Loucy (cell line): Measurements from ENCODE around the gene ATOH1.
A peak's percentile ranks its signal among the peaks of the same experiment; 100 is the strongest.

Experiments
- H2AFZ ChIP-seq: fragments of 200-600 bp; sonication (generic); 2 replicates; pipeline ENCODE4 v1.6.0; 2016; ENCODE audit warnings: antibody characterized with exemption, mild to moderate bottlenecking, low read length, moderate library complexity
- H3F3A ChIP-seq: fragments of 200-600 bp; 2 replicates; pipeline ENCODE4 v1.6.0; 2016; ENCODE audit warnings: antibody characterized with exemption, low read depth, mild to moderate bottlenecking
- H3K27me3 ChIP-seq: fragments of 200-600 bp; sonication (generic); 2 replicates; pipeline ENCODE4 v1.6.1; 2014; ENCODE audit warnings: low read length, mild to moderate bottlenecking; ENCODE audit not compliant: insufficient read depth, poor library complexity, severe bottlenecking
- H3K36me3 ChIP-seq: fragments of 200-600 bp; sonication (generic); 2 replicates; pipeline ENCODE4 v1.6.1; 2016; ENCODE audit warnings: low read length; ENCODE audit not compliant: insufficient read depth
- H3K4me1 ChIP-seq: fragments of 200-600 bp; sonication (generic); 2 replicates; pipeline ENCODE4 v1.5.1; 2014; ENCODE audit warnings: low read length, mild to moderate bottlenecking; ENCODE audit not compliant: insufficient read depth, poor library complexity, severe bottlenecking
- H3K4me2 ChIP-seq: fragments of 200-600 bp; sonication (generic); 2 replicates; pipeline ENCODE4 v1.6.0; 2014; ENCODE audit warnings: antibody characterized with exemption, low read length, low read depth, mild to moderate bottlenecking; ENCODE audit not compliant: poor library complexity, severe bottlenecking
- H3K4me3 ChIP-seq: fragments of 200-600 bp; sonication (generic); 2 replicates; pipeline ENCODE4 v1.5.1; 2014; ENCODE audit warnings: low read length, mild to moderate bottlenecking, mixed read lengths; ENCODE audit not compliant: poor library complexity, severe bottlenecking
- H3K79me2 ChIP-seq: fragments of 200-600 bp; sonication (generic); 2 replicates; pipeline ENCODE4 v1.6.1; 2014; ENCODE audit warnings: low read length; ENCODE audit not compliant: insufficient read depth
- H3K9ac ChIP-seq: fragments of 200-600 bp; sonication (generic); 2 replicates; pipeline ENCODE4 v1.6.0; 2014; ENCODE audit warnings: mild to moderate bottlenecking, low read depth, low read length, moderate library complexity; ENCODE audit not compliant: poor library complexity, severe bottlenecking
- H3K9me2 ChIP-seq: fragments of 200-600 bp; sonication (generic); replicated peaks from 2 replicates; pipeline ENCODE4 v1.6.1; 2016; ENCODE audit warnings: low read depth, low read length, mixed read lengths
- H3K9me3 ChIP-seq: fragments of 200-600 bp; sonication (generic); 2 replicates; pipeline ENCODE4 v1.6.1; 2014; ENCODE audit warnings: mild to moderate bottlenecking, antibody characterized with exemption, low read length, low read depth; ENCODE audit not compliant: insufficient read depth
- H4K20me1 ChIP-seq: fragments of 200-600 bp; sonication (generic); 2 replicates; pipeline ENCODE4 v1.6.0; 2014; ENCODE audit warnings: antibody characterized with exemption, low read length, mild to moderate bottlenecking; ENCODE audit not compliant: insufficient read depth, poor library complexity, severe bottlenecking
- EZH2phosphoT487 ChIP-seq: fragments of 200-600 bp; IDR thresholded peaks from 2 replicates; pipeline ENCODE4 v1.6.1; 2018; ENCODE audit warnings: antibody characterized with exemption, mild to moderate bottlenecking, moderate library complexity, borderline replicate concordance
- TF ChIP-seq, protein P1 (sequence below): fragments of 200-600 bp; sonication (generic); conservative IDR thresholded peaks from 2 replicates; pipeline ENCODE4 v1.5.1; 2014; ENCODE audit warnings: mild to moderate bottlenecking, antibody characterized with exemption, low read length

Gene ATOH1

DNA sequence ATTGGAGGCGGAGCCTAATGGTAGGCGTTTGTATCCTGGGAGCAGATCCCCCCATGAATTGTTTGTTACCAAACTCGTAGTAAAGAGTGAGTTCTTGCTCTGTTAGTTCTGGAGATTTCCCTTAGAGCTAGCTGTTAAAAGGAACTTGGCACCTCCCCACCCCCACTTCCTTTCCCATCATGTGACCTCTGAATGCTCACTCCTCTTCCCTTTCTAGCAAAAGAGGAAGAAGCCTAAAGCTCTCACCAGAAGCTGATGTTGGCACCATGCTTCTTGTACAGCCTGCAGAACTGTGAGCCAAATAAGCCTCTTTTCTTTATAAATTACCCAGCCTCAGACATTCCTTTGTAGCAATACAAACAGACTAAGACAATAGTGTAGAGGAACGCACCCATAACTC is 13.8 kb upstream of the ATOH1 start:
- no peaks in the 10 kb centered on the region for H4K20me1 ChIP-seq
- H3K4me1 ChIP-seq = no peaks in the 10 kb centered on the region
- H3F3A ChIP-seq = no peaks in the 10 kb centered on the region
- no peaks in the 10 kb centered on the region for H3K9me2 ChIP-seq
- no peak for TF ChIP-seq EZH2phosphoT487
- TF ChIP-seq, protein P1, sequence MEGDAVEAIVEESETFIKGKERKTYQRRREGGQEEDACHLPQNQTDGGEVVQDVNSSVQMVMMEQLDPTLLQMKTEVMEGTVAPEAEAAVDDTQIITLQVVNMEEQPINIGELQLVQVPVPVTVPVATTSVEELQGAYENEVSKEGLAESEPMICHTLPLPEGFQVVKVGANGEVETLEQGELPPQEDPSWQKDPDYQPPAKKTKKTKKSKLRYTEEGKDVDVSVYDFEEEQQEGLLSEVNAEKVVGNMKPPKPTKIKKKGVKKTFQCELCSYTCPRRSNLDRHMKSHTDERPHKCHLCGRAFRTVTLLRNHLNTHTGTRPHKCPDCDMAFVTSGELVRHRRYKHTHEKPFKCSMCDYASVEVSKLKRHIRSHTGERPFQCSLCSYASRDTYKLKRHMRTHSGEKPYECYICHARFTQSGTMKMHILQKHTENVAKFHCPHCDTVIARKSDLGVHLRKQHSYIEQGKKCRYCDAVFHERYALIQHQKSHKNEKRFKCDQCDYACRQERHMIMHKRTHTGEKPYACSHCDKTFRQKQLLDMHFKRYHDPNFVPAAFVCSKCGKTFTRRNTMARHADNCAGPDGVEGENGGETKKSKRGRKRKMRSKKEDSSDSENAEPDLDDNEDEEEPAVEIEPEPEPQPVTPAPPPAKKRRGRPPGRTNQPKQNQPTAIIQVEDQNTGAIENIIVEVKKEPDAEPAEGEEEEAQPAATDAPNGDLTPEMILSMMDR = no peak
- H3K36me3 ChIP-seq = no peaks in the 10 kb centered on the region
- no peak overlapping the region for H3K9ac ChIP-seq
- no peaks in the 10 kb centered on the region for H3K27me3 ChIP-seq
- H3K79me2 ChIP-seq = no peaks in the 10 kb centered on the region
- H3K9me3 ChIP-seq = no peaks in the 10 kb centered on the region
- no peak overlapping the region for H3K4me2 ChIP-seq
- peak overlapping the region; percentile 27 for H3K4me3 ChIP-seq
- peak overlapping the region; percentile 21; the same call in 1 of the 2 replicates for H2AFZ ChIP-seq

DNA sequence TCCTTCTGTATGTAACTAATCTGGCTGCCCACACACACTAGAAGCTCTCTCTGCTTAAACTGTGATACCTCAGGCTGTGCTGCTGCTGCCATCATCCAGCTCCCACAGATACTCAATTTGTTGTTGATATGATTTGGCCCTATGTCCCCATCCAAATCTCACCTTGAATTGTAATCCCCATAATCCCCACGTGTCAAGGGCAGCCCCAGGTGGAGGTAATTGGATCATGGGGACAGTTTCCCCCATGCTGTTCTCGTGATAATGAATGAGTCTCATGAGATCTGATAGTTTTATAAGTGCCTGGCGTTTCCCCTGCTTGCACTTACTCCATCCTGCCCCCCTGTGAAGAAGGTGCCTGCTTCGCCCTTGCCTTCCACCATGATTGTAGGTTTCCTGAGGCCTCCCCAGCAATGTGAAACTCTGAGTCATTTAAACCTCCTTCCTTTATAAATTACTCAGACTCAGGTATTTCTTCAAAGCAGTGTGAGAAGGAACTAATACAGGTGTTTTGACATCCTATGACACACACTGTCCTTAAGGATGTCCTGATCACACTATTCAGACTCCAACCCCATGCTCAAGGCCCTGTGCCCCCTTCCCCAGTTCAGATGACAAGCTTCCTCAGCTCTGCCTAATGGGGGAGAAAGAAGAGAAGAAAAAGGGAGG is 2.9 kb upstream of the ATOH1 start:
- Histone ChIP-seq H3K9me3 (no peaks in the 10 kb centered on the region), H4K20me1 (no peaks in the 10 kb centered on the region), H3K9ac (no peak overlapping the region), H3K27me3 (no peaks in the 10 kb centered on the region), H3K9me2 (no peaks in the 10 kb centered on the region), H3K79me2 (no peaks in the 10 kb centered on the region), H2AFZ (no peak overlapping the region), H3K4me2 (no peak overlapping the region), H3K4me1 (no peaks in the 10 kb centered on the region), H3K4me3 (no peak overlapping the region), H3K36me3 (no peaks in the 10 kb centered on the region), H3F3A (no peaks in the 10 kb centered on the region)
- no peak for TF ChIP-seq EZH2phosphoT487
- TF ChIP-seq, protein P1 = no peak

DNA sequence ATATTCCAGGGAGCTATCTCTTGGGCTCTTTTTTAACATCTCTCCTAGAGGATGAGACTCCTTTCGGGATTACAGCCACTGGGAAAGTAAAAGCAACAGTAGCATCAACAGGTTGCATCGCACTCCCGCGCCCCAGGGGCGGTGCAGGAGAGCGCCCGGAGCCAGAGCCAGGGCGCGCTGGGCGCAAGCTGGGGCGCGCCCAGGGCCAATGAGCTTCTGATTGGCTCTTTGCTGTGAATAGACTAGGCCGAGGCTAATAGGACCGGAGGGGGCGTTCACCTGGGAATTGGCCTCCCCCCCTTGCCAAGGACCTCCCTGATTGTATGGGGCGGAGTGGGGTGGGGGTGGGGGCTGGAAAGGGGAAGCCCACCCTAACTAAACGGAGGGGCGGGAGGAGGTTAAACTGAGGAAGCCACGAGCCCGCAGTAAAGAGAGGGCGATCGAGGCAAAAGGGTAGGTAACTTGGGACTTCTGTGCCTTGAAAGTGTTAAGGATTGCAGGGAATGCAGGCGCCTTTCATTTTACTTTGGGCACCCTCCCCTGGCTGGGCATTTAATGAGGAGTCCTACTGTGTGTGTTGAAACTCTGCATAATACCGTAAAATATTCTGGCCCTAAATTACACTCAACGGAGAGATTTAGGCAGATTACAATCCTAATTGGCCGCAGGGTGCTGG is 1.1 kb upstream of the ATOH1 start:
- Histone ChIP-seq H3F3A (no peaks in the 10 kb centered on the region), H3K4me2 (no peak overlapping the region), H4K20me1 (no peaks in the 10 kb centered on the region), H3K4me1 (no peaks in the 10 kb centered on the region), H3K27me3 (no peaks in the 10 kb centered on the region), H3K79me2 (no peaks in the 10 kb centered on the region), H2AFZ (no peak overlapping the region), H3K9me2 (no peaks in the 10 kb centered on the region), H3K9ac (no peak overlapping the region), H3K36me3 (no peaks in the 10 kb centered on the region), H3K9me3 (no peaks in the 10 kb centered on the region), H3K4me3 (no peak overlapping the region)
- TF ChIP-seq, protein P1 = no peak
- TF ChIP-seq EZH2phosphoT487 = no peak
